ENCODE measurements around the gene MBIP.

GRCh38 chr14:36288496-36288895 lies 31.9 kb downstream of the MBIP start:
- TF ChIP-seq CTCF (IDR thresholded peaks at IDR 0.05; ENCODE audit: insufficient read depth, low read length): no peak
- TF ChIP-seq POLR2AphosphoS5 (IDR thresholded peaks at IDR 0.05; ENCODE audit: low read depth): no peak
